ENCODE results near the gene RERG. TPM values are rescaled to one million over a fixed set of nuclear protein-coding genes. Genes with fewer than 3 reads are reported as not detected.

The RERG gene
- polyA plus RNA-seq, 1 donor from 2014 or later, result 0.87 TPM

GRCh38 chr12:15270591-15270990 is 49.4 kb upstream of the RERG start:
- Histone ChIP-seq H3K9me3 (ENCODE audit: low read length) (no peaks in the 10 kb centered on the region), H3K27me3 (ENCODE audit: insufficient read depth, low read depth, low read length) (no peaks in the 10 kb centered on the region), H3K27ac (ENCODE audit: low read length) (no peak overlapping the region), H4K20me1 (ENCODE audit: insufficient read depth) (no peaks in the 10 kb centered on the region), H3K79me2 (replicated peaks; ENCODE audit: insufficient read depth, low read length) (no peaks in the 10 kb centered on the region), H3F3A (ENCODE audit: insufficient read depth, low read length, poor library complexity, severe bottlenecking) (no peaks in the 10 kb centered on the region), H2AFZ (ENCODE audit: low read depth, low read length) (no peak overlapping the region), H3K36me3 (ENCODE audit: insufficient read depth, low read length) (no peaks in the 10 kb centered on the region), H3K9ac (ENCODE audit: low read length) (no peak overlapping the region), H3K4me2 (ENCODE audit: low read length) (no peak overlapping the region), H3K4me3 (ENCODE audit: low read length) (no peak overlapping the region), H3K9me2 (ENCODE audit: insufficient read depth, low read length) (no peaks in the 10 kb centered on the region)
- TF ChIP-seq EZH2 (IDR thresholded peaks at IDR 0.05; ENCODE audit: borderline replicate concordance, insufficient read depth, low read length, poor library complexity, severe bottlenecking), result no peak
- TF ChIP-seq POLR2AphosphoS5 (IDR thresholded peaks at IDR 0.05), result no peak

- no peaks in the 10 kb centered on the region for H3K36me3 ChIP-seq (ENCODE audit: insufficient read depth, low read length)
- H3K27ac ChIP-seq (ENCODE audit: low read length), result no peak overlapping the region
- H3K27me3 ChIP-seq (ENCODE audit: insufficient read depth, low read depth, low read length), result no peaks in the 10 kb centered on the region
- no peak overlapping the region for H2AFZ ChIP-seq (ENCODE audit: low read depth, low read length)
- no peak overlapping the region for H3K4me2 ChIP-seq (ENCODE audit: low read length)
- H3F3A ChIP-seq (ENCODE audit: insufficient read depth, low read length, poor library complexity, severe bottlenecking), result no peaks in the 10 kb centered on the region
- no peak overlapping the region for H3K9ac ChIP-seq (ENCODE audit: low read length)
- TF ChIP-seq CTCF (IDR thresholded peaks at IDR 0.05; ENCODE audit: poor library complexity, severe bottlenecking) (peak; percentile 93), EP300 (conservative IDR thresholded peaks at IDR 0.05; ENCODE audit: poor library complexity, severe bottlenecking) (no peak), RAD21 (conservative IDR thresholded peaks at IDR 0.05) (peak; percentile 94), MXI1 (conservative IDR thresholded peaks at IDR 0.05; ENCODE audit: poor library complexity, severe bottlenecking) (peak; percentile 47), SMC3 (conservative IDR thresholded peaks at IDR 0.05; ENCODE audit: poor library complexity) (peak; percentile 96), POLR2AphosphoS5 (IDR thresholded peaks at IDR 0.05) (no peak)
- no peak overlapping the region for H3K4me3 ChIP-seq (ENCODE audit: low read length)
- no peaks in the 10 kb centered on the region for H3K79me2 ChIP-seq (replicated peaks; ENCODE audit: insufficient read depth, low read length)
- H4K20me1 ChIP-seq (ENCODE audit: insufficient read depth), result no peaks in the 10 kb centered on the region
- no peaks in the 10 kb centered on the region for H3K9me2 ChIP-seq (ENCODE audit: insufficient read depth, low read length)
- H3K9me3 ChIP-seq (ENCODE audit: low read length), result no peaks in the 10 kb centered on the region
Observed at GRCh38 chr12:15268927-15269552, 47.8 kb upstream of the RERG start.

GRCh38 chr12:15268309-15268708 is 47.1 kb upstream of the RERG start:
- Histone ChIP-seq H3K79me2 (replicated peaks; ENCODE audit: insufficient read depth, low read length) (no peaks in the 10 kb centered on the region), H3K27me3 (ENCODE audit: insufficient read depth, low read depth, low read length) (no peaks in the 10 kb centered on the region), H3F3A (ENCODE audit: insufficient read depth, low read length, poor library complexity, severe bottlenecking) (no peaks in the 10 kb centered on the region), H3K4me3 (ENCODE audit: low read length) (no peak overlapping the region), H3K36me3 (ENCODE audit: insufficient read depth, low read length) (no peaks in the 10 kb centered on the region), H4K20me1 (ENCODE audit: insufficient read depth) (no peaks in the 10 kb centered on the region), H3K27ac (ENCODE audit: low read length) (no peak overlapping the region), H2AFZ (ENCODE audit: low read depth, low read length) (no peak overlapping the region), H3K9me2 (ENCODE audit: insufficient read depth, low read length) (no peaks in the 10 kb centered on the region), H3K9ac (ENCODE audit: low read length) (no peak overlapping the region), H3K9me3 (ENCODE audit: low read length) (no peaks in the 10 kb centered on the region), H3K4me2 (ENCODE audit: low read length) (no peak overlapping the region)
- TF ChIP-seq TAF1 (IDR thresholded peaks at IDR 0.05; ENCODE audit: low read depth) (no peak), POLR2AphosphoS5 (IDR thresholded peaks at IDR 0.05) (no peak), RAD21 (conservative IDR thresholded peaks at IDR 0.05) (no peak), CTCF (IDR thresholded peaks at IDR 0.05; ENCODE audit: poor library complexity, severe bottlenecking) (no peak), EZH2 (IDR thresholded peaks at IDR 0.05; ENCODE audit: borderline replicate concordance, insufficient read depth, low read length, poor library complexity, severe bottlenecking) (no peak), EP300 (conservative IDR thresholded peaks at IDR 0.05; ENCODE audit: poor library complexity, severe bottlenecking) (no peak), REST (IDR thresholded peaks at IDR 0.05; ENCODE audit: borderline replicate concordance) (no peak), MXI1 (conservative IDR thresholded peaks at IDR 0.05; ENCODE audit: poor library complexity, severe bottlenecking) (no peak), SMC3 (conservative IDR thresholded peaks at IDR 0.05; ENCODE audit: poor library complexity) (no peak)

All from neural cell (in vitro differentiated cells).